Measurements from ENCODE around the gene MCM5. TPM values are rescaled to one million over a fixed set of nuclear protein-coding genes. Genes with fewer than 3 reads are reported as not detected.

MCM5 gene
- total RNA-seq, 1 donor from 2014 or later, result 80.9 TPM

DNA sequence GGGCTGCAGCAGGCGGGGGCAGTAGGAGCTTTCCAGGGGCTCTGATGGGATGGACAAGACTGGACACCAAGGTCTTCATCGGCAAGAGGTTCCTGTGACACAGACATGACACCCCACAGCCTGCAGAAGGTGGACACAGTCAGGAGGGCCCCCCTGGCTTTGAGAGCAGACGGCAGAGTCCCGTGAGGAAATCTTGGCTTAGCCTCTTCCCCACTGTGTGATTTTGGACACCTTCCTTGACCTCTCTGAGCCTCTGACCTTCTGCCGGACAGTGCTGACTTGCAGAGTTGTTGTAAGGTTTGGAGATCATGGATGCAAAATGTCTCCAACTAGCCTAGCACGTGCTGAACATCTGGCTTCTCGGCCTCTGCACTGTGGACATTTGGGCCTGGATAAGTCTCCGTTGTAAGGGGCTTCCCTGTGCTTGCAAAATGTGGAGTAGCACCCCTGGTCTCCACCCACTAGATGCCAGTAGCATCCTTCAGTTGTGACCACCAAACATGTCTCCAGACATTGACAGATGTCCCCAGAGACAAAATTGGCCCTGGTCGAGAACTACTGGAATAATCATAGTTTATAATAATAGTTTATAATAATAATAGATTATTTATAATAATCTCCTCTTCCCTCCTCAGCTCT is 54.6 kb downstream of the MCM5 start:
- Mint-ChIP-seq H3K27ac (ENCODE audit: unreplicated experiment) (no peak overlapping the region), H3K4me1 (ENCODE audit: unreplicated experiment) (no peaks in the 10 kb centered on the region), H3K9me3 (ENCODE audit: unreplicated experiment) (no peaks in the 10 kb centered on the region), H3K36me3 (ENCODE audit: low read depth, unreplicated experiment) (no peaks in the 10 kb centered on the region), H3K27me3 (ENCODE audit: unreplicated experiment) (peaks cover 13% of the 10 kb centered on the region), H3K4me3 (ENCODE audit: unreplicated experiment) (no peak overlapping the region)
- no peak for DNase-seq (ENCODE audit: low spot score)
- no peak for TF ChIP-seq CTCF (IDR thresholded peaks at IDR 0.05; ENCODE audit: unreplicated experiment)

GRCh38 chr22:35455529-35455928 is 55.6 kb downstream of the MCM5 start:
- DNase-seq (ENCODE audit: low spot score), result no peak
- no peaks in the 10 kb centered on the region for H3K36me3 Mint-ChIP-seq (ENCODE audit: low read depth, unreplicated experiment)
- no peak for TF ChIP-seq CTCF (IDR thresholded peaks at IDR 0.05; ENCODE audit: unreplicated experiment)
- no peaks in the 10 kb centered on the region for H3K9me3 Mint-ChIP-seq (ENCODE audit: unreplicated experiment)
- no peaks in the 10 kb centered on the region for H3K4me1 Mint-ChIP-seq (ENCODE audit: unreplicated experiment)
- no peak overlapping the region for H3K4me3 Mint-ChIP-seq (ENCODE audit: unreplicated experiment)
- no peak overlapping the region for H3K27ac Mint-ChIP-seq (ENCODE audit: unreplicated experiment)
- H3K27me3 Mint-ChIP-seq (ENCODE audit: unreplicated experiment), result peaks cover 15% of the 10 kb centered on the region

- Mint-ChIP-seq H3K27ac (ENCODE audit: unreplicated experiment) (no peak overlapping the region), H3K27me3 (ENCODE audit: unreplicated experiment) (peaks cover 14% of the 10 kb centered on the region), H3K36me3 (ENCODE audit: low read depth, unreplicated experiment) (no peaks in the 10 kb centered on the region), H3K4me3 (ENCODE audit: unreplicated experiment) (no peak overlapping the region), H3K4me1 (ENCODE audit: unreplicated experiment) (no peaks in the 10 kb centered on the region), H3K9me3 (ENCODE audit: unreplicated experiment) (no peaks in the 10 kb centered on the region)
- TF ChIP-seq CTCF (IDR thresholded peaks at IDR 0.05; ENCODE audit: unreplicated experiment), result no peak
- DNase-seq (ENCODE audit: low spot score), result no peak
These were observed 56.8 kb downstream of the MCM5 start for GRCh38 chr22:35456757-35457156.

- Mint-ChIP-seq H3K4me1 (ENCODE audit: unreplicated experiment) (no peaks in the 10 kb centered on the region), H3K27me3 (ENCODE audit: unreplicated experiment) (peaks cover 14% of the 10 kb centered on the region), H3K9me3 (ENCODE audit: unreplicated experiment) (no peaks in the 10 kb centered on the region), H3K36me3 (ENCODE audit: low read depth, unreplicated experiment) (no peaks in the 10 kb centered on the region), H3K4me3 (ENCODE audit: unreplicated experiment) (no peak overlapping the region), H3K27ac (ENCODE audit: unreplicated experiment) (no peak overlapping the region)
- DNase-seq (ENCODE audit: low spot score), result no peak
- TF ChIP-seq CTCF (IDR thresholded peaks at IDR 0.05; ENCODE audit: unreplicated experiment), result no peak
These were observed 58.0 kb downstream of the MCM5 start for GRCh38 chr22:35457729-35458546.
